ENCODE measurements around the gene IL17C.

The IL17C gene

DNA sequence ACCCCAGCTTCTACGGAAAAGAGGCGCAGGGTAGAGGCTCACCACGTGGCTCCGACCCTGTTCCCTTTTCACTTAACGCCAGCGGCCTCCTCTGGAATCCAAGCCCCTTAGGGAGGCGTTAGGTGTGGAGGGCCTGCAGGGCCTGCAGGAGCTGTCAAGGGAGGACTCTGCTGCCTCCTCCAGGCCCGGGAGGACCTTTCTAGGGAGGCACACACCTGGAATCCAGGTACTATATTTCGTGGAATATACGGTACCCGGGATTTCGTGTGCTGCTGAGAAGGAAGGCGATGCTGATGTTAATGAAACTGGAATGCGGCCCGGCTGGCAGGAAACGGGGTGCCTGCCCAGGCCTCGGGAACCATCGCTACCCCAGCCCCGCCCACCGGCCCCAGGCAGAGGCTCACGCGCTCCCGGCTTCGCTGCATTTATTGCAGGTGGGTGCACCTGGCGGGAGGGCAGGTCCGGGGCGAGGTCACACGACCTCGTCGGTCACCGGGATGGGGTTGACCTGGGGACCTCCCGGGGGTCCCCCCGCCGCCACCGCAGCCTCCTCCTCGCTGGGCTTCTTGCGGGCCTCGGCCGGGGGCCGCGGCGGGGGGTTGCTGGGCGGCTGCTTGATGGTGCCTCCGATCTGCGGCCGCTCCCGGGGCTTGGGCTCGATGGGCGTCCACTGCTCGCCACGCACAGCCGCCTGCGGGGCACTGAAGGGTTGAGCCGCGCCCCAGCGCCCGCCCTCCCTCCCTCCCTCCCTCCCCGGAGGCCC, 4.7 kb downstream of the IL17C start:
- H3K4me3 ChIP-seq (ENCODE audit: control insufficient read depth, low read depth, low read length), result no peak overlapping the region
- TF ChIP-seq, protein P1, sequence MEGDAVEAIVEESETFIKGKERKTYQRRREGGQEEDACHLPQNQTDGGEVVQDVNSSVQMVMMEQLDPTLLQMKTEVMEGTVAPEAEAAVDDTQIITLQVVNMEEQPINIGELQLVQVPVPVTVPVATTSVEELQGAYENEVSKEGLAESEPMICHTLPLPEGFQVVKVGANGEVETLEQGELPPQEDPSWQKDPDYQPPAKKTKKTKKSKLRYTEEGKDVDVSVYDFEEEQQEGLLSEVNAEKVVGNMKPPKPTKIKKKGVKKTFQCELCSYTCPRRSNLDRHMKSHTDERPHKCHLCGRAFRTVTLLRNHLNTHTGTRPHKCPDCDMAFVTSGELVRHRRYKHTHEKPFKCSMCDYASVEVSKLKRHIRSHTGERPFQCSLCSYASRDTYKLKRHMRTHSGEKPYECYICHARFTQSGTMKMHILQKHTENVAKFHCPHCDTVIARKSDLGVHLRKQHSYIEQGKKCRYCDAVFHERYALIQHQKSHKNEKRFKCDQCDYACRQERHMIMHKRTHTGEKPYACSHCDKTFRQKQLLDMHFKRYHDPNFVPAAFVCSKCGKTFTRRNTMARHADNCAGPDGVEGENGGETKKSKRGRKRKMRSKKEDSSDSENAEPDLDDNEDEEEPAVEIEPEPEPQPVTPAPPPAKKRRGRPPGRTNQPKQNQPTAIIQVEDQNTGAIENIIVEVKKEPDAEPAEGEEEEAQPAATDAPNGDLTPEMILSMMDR (IDR thresholded peaks at IDR 0.05; ENCODE audit: control insufficient read depth, insufficient read depth, low read depth, low read length, missing control alignments), result no peak
- DNase-seq (ENCODE audit: low read depth), result no peak

DNA sequence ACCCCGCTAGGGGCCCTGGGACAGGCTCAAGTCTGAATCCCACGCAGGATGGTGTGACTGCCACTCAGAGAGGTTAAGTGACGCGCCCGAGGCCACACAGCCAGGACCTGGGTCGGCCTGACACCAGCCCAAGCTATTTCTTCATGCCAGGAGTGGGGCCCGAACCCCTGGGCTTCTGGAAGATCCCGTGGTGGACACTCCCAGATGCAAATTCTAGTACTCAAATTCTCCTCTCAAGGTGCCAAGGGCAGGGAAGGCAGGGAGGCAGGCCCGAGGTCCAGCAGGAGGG, 5.2 kb downstream of the IL17C start:
- DNase-seq (ENCODE audit: low read depth), result no peak
- TF ChIP-seq, protein P1 (IDR thresholded peaks at IDR 0.05; ENCODE audit: control insufficient read depth, insufficient read depth, low read depth, low read length, missing control alignments), result no peak
- H3K4me3 ChIP-seq (ENCODE audit: control insufficient read depth, low read depth, low read length), result no peak overlapping the region

DNA sequence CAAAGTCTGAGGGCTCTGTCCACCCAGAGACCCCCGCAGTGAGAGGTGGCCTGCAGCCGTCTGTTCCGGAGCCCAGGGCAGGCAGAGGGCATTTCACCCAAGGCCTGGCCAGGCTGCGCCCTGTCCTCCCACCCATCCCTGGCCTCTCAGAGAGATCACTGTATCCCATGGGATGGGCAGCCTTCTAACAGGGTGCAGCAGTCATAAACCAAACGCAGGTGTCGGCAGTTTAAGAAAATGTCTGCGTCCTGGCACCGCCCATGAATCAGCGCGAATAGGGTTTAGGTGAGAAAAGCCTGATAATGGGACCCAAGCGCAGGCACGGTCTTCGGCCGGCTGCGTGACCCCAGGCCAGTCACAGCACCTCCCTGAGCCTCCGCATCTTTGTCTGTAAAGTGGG, 7.1 kb downstream of the IL17C start:
- no peak for DNase-seq (ENCODE audit: low read depth)
- TF ChIP-seq, protein P1 (IDR thresholded peaks at IDR 0.05; ENCODE audit: control insufficient read depth, insufficient read depth, low read depth, low read length, missing control alignments), result no peak
- no peak overlapping the region for H3K4me3 ChIP-seq (ENCODE audit: control insufficient read depth, low read depth, low read length)

DNA sequence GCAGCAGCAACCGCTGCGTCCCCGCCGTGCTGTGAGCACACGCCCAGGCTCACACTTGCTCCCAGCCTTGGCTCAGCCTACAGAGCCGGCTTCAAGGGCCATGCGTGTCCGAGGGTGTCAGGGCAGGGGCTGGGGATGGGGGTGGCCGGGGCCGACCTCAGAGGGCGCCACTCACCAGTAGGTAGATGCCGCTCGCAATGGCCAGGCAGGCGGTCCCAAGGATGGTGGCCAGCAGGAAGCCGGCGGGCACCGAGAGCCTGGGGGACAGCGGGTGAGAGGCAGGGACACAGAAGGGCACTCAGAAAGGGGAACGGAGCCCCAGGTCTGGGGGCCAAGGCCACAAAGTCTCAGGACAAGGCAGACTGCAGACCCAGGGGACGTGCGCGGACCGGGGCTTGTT, 7.6 kb downstream of the IL17C start:
- TF ChIP-seq, protein P1 (IDR thresholded peaks at IDR 0.05; ENCODE audit: control insufficient read depth, insufficient read depth, low read depth, low read length, missing control alignments), result no peak
- H3K4me3 ChIP-seq (ENCODE audit: control insufficient read depth, low read depth, low read length), result no peak overlapping the region
- no peak for DNase-seq (ENCODE audit: low read depth)

DNA sequence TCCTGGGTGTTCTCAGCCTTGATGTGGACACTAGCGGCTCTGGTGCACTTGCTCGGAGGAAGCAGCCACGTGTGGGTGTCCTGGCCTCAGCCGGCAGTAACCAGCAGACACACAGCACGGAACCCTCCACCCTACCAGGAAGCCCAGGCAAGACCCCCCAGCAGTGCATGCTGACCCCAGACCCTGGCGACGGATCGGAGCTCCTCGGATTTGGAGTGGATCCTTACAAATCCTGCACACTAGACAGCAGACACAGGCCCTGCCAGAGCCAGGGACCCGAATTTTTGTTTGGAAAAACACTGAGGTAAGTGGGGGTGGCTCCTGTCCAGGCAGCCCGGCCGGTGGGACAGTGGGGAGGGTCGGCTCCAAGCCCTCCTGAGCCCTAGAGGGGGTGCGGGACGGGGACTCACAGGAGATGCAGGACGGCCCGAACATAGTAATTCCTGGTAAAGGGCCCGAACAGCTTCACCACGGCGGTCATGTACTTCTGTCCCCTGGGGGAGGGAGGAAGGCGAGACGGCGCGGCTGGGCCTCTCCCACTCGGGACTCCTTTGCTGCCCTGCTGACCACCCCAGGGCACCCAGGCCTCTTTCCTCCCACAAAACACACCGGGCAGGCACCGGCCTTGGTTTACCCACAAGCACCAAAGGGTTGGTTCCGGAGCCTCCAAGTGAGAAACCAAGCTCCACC, 8.1 kb downstream of the IL17C start:
- TF ChIP-seq, protein P1 (IDR thresholded peaks at IDR 0.05; ENCODE audit: control insufficient read depth, insufficient read depth, low read depth, low read length, missing control alignments), result no peak
- H3K4me3 ChIP-seq (ENCODE audit: control insufficient read depth, low read depth, low read length), result no peak overlapping the region
- DNase-seq (ENCODE audit: low read depth), result no peak

DNA sequence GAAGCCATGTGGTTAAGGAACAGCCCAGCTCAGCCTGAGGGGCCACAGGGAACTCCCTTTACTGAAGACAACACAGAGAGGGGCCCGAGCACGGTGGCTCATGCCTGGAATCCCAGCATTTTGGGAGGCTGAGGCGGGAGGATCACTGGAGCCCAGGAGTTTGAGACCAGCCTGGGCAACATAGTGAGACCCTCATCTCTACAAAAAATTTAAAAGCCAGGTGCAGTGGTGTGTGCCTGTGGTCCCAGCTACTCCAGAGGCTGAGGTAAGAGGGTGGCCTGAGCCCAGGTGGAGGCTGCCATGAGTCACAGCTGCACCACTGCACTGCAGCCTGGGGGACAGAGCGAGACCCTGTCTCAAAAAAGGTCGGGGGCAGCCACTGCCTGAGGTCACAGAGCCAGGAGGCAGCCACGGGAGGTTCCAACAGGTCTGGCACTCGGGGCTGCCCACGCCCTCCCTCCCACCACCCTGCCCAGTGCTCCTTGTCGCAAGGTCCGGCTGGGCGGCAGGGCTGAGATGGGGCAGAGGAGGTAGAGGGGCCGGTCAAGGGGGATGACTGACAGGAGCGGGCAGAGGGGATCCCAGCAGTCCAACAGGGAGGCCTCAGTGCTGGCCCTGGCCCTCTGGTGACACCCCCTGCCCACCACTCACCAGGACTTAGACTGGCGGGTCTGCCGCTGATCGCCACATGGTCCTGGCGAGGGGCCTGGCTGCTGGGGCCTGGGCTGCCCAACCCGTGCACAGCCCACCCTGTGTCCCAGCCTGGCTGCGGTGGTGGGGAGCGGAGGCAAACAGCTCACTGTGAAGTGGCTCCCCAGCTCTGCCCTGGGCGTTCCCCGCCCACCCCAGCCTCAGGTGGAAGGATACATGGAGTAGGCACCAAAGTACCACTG, 9.1 kb downstream of the IL17C start:
- DNase-seq (ENCODE audit: low read depth), result no peak
- no peak overlapping the region for H3K4me3 ChIP-seq (ENCODE audit: control insufficient read depth, low read depth, low read length)
- TF ChIP-seq, protein P1 (IDR thresholded peaks at IDR 0.05; ENCODE audit: control insufficient read depth, insufficient read depth, low read depth, low read length, missing control alignments), result no peak
